OCI-LY1 (cell line): Measurements from ENCODE around the gene LOC128125822.

Source experiments
- H2AFZ ChIP-seq: fragments of 200-600 bp; sonication (generic), shearing (Covaris generic); 2 replicates; pipeline ENCODE4 v1.6.0; 2014; ENCODE audit warnings: antibody characterized with exemption, mild to moderate bottlenecking, low read length
- H3F3A ChIP-seq: fragments of 200-600 bp; sonication (generic), shearing (Covaris generic); 2 replicates; pipeline ENCODE4 v1.6.0; 2014; ENCODE audit warnings: mild to moderate bottlenecking, antibody characterized with exemption, low read length, moderate library complexity; ENCODE audit not compliant: insufficient read depth
- H3K27ac ChIP-seq: fragments of 200-600 bp; sonication (generic); 2 replicates; pipeline ENCODE4 v1.5.1; 2014; ENCODE audit warnings: low read length, mixed run types, mild to moderate bottlenecking, low read depth; ENCODE audit not compliant: poor library complexity, severe bottlenecking
- H3K27me3 ChIP-seq: fragments of 200-600 bp; sonication (generic); 2 replicates; pipeline ENCODE4 v1.6.0; 2014; ENCODE audit warnings: antibody characterized with exemption, mild to moderate bottlenecking, low read length, moderate library complexity; ENCODE audit not compliant: insufficient read depth
- H3K36me3 ChIP-seq: fragments of 200-600 bp; sonication (generic); 2 replicates; pipeline ENCODE4 v1.6.1; 2014; ENCODE audit warnings: mild to moderate bottlenecking, antibody characterized with exemption, low read length, moderate library complexity, mixed read lengths; ENCODE audit not compliant: insufficient read depth
- H3K4me1 ChIP-seq: fragments of 200-600 bp; sonication (generic); 2 replicates; pipeline ENCODE4 v1.5.1; 2014; ENCODE audit warnings: mild to moderate bottlenecking, low read length, moderate library complexity; ENCODE audit not compliant: insufficient read depth, severe bottlenecking
- H3K4me2 ChIP-seq: fragments of 200-600 bp; sonication (generic), shearing (Covaris generic); 2 replicates; pipeline ENCODE4 v1.6.1; 2014; ENCODE audit warnings: low read length
- H3K4me3 ChIP-seq: fragments of 200-600 bp; sonication (generic); 2 replicates; pipeline ENCODE4 v1.5.1; 2014; ENCODE audit warnings: low read length, low read depth, mild to moderate bottlenecking, mixed read lengths; ENCODE audit not compliant: poor library complexity, severe bottlenecking
- H3K79me2 ChIP-seq: fragments of 200-600 bp; shearing (Covaris generic); 2 replicates; pipeline ENCODE4 v1.6.1; 2016; ENCODE audit warnings: mixed run types, low read length, mixed read lengths; ENCODE audit not compliant: insufficient read depth
- H3K9ac ChIP-seq: fragments of 200-600 bp; sonication (generic), shearing (Covaris generic); 2 replicates; pipeline ENCODE4 v1.6.1; 2014; ENCODE audit warnings: mild to moderate bottlenecking, low read length, mixed read lengths
- H3K9me2 ChIP-seq: fragments of 200-600 bp; sonication (generic), shearing (Covaris generic); 2 replicates; pipeline ENCODE4 v1.6.1; 2014; ENCODE audit warnings: low read depth, mild to moderate bottlenecking, low read length, mixed read lengths
- H3K9me3 ChIP-seq: fragments of 200-600 bp; shearing (Covaris generic); 2 replicates; pipeline ENCODE4 v1.6.1; 2014; ENCODE audit warnings: low read length, mixed read lengths
- H4K20me1 ChIP-seq: fragments of 200-600 bp; sonication (generic), shearing (Covaris generic); 2 replicates; pipeline ENCODE4 v1.6.0; 2016; ENCODE audit warnings: mild to moderate bottlenecking, low read length; ENCODE audit not compliant: insufficient read depth
- CTCF ChIP-seq: fragments of 200-600 bp; sonication (generic), shearing (Covaris generic); IDR thresholded peaks from 2 replicates; pipeline ENCODE4 v1.5.1; 2017; ENCODE audit warnings: mild to moderate bottlenecking, antibody characterized with exemption, low read length, moderate library complexity, mixed read lengths
- EZH2 ChIP-seq: fragments of 200-600 bp; sonication (generic), shearing (Covaris generic); IDR thresholded peaks from 2 replicates; pipeline ENCODE4 v1.8.0; 2017; ENCODE audit warnings: borderline replicate concordance, mixed run types, mild to moderate bottlenecking, antibody characterized with exemption, low read length, moderate library complexity, mixed read lengths

Gene LOC128125822

GRCh38 chr6:63560801-63561287 is 11.4 kb upstream of the LOC128125822 start:
- no peaks in the 10 kb centered on the region for H3K4me1 ChIP-seq
- no peak overlapping the region for H3K4me2 ChIP-seq
- no peak overlapping the region for H2AFZ ChIP-seq
- H3K36me3 ChIP-seq: no peaks in the 10 kb centered on the region
- no peaks in the 10 kb centered on the region for H3K27me3 ChIP-seq
- H3F3A ChIP-seq: no peaks in the 10 kb centered on the region
- no peak for TF ChIP-seq CTCF
- no peaks in the 10 kb centered on the region for H3K9me3 ChIP-seq
- no peaks in the 10 kb centered on the region; the same call in 1 of the 2 replicates for H4K20me1 ChIP-seq
- H3K79me2 ChIP-seq: no peaks in the 10 kb centered on the region
- no peak overlapping the region for H3K27ac ChIP-seq
- no peak overlapping the region for H3K4me3 ChIP-seq
- H3K9ac ChIP-seq: no peak overlapping the region
- no peaks in the 10 kb centered on the region for H3K9me2 ChIP-seq

- H3K9ac ChIP-seq: no peak overlapping the region
- no peaks in the 10 kb centered on the region for H3K9me2 ChIP-seq
- H3F3A ChIP-seq: no peaks in the 10 kb centered on the region
- no peak overlapping the region for H3K27ac ChIP-seq
- no peak overlapping the region for H3K4me3 ChIP-seq
- H3K4me1 ChIP-seq: no peaks in the 10 kb centered on the region
- no peaks in the 10 kb centered on the region for H3K36me3 ChIP-seq
- H4K20me1 ChIP-seq: no peaks in the 10 kb centered on the region; the same call in 1 of the 2 replicates
- H3K4me2 ChIP-seq: no peak overlapping the region
- TF ChIP-seq CTCF (no peak), EZH2 (no peak)
- H3K9me3 ChIP-seq: no peaks in the 10 kb centered on the region
- H3K27me3 ChIP-seq: no peaks in the 10 kb centered on the region
- no peaks in the 10 kb centered on the region for H3K79me2 ChIP-seq
- H2AFZ ChIP-seq: no peak overlapping the region
Observed at GRCh38 chr6:63561288-63561687, 11.0 kb upstream of the LOC128125822 start.

- Histone ChIP-seq H3K4me1 (no peaks in the 10 kb centered on the region), H3K9me2 (no peaks in the 10 kb centered on the region), H3K4me3 (no peak overlapping the region), H3K79me2 (no peaks in the 10 kb centered on the region), H3F3A (no peaks in the 10 kb centered on the region), H3K27ac (no peak overlapping the region), H3K4me2 (no peak overlapping the region), H3K9me3 (no peaks in the 10 kb centered on the region), H3K27me3 (no peaks in the 10 kb centered on the region), H3K36me3 (no peaks in the 10 kb centered on the region), H2AFZ (no peak overlapping the region), H4K20me1 (no peaks in the 10 kb centered on the region; the same call in 1 of the 2 replicates), H3K9ac (no peak overlapping the region)
- TF ChIP-seq EZH2: no peak
- no peak for TF ChIP-seq CTCF
Observed at GRCh38 chr6:63563235-63563634, 9.0 kb upstream of the LOC128125822 start.
